K562 (cell line): ENCODE measurements around the gene PGM2. TPM values are rescaled to one million over a fixed set of nuclear protein-coding genes. Genes with fewer than 3 reads are reported as not detected.

Experiments used
- ATF7 ChIP-seq: fragments of 450-650 bp; IDR thresholded peaks from 2 replicates; pipeline ENCODE4 v1.7.1; 2014; ENCODE audit warnings: mild to moderate bottlenecking, moderate library complexity
- EWSR1 ChIP-seq: fragments of 450-650 bp; IDR thresholded peaks from 2 replicates; pipeline ENCODE4 v1.6.1; 2018; ENCODE audit warnings: borderline replicate concordance, mild to moderate bottlenecking, low read depth, moderate library complexity; ENCODE audit not compliant: partially characterized antibody
- FOXA3 ChIP-seq, 2 experiments: fragments of 450-650 bp in 1 of 2; sonication (generic) in 1 of 2; formaldehyde crosslinking; IDR thresholded peaks in 1 of 2; conservative IDR thresholded peaks in 1 of 2; 2 replicates each; pipeline versions ENCODE4 v1.4.0 to v1.8.0; 2020 to 2022; ENCODE audit warnings: mild to moderate bottlenecking in 2 of 2, missing genetic modification reagents in 1 of 2
- GABPA ChIP-seq: fragments of 200-800 bp; sonication (Bioruptor generic); conservative IDR thresholded peaks from 2 replicates; pipeline ENCODE4 v1.6.1; 2016; ENCODE audit warnings: low read depth, missing genetic modification characterization, missing compliant biosample characterization
- MCM2 ChIP-seq: fragments of 450-650 bp; IDR thresholded peaks from 2 replicates; pipeline ENCODE4 v1.6.1; 2017; ENCODE audit warnings: low read depth, mild to moderate bottlenecking
- NONO ChIP-seq, 2 experiments: fragments of 200-400 bp in 1 of 2; fragments of 450-650 bp in 1 of 2; formaldehyde crosslinking in 1 of 2; IDR thresholded peaks; 2 replicates each; pipeline ENCODE4 v1.6.1; 2017; ENCODE audit warnings: low read depth in 2 of 2, mild to moderate bottlenecking in 2 of 2, moderate library complexity in 2 of 2, low read length in 1 of 2
- POLR2G ChIP-seq: fragments of 200-400 bp; formaldehyde crosslinking; IDR thresholded peaks from 2 replicates; pipeline ENCODE4 v1.6.1; 2017; ENCODE audit warnings: low read depth, mild to moderate bottlenecking, antibody characterized with exemption, low read length, moderate library complexity
- POLR2H ChIP-seq: IDR thresholded peaks from 2 replicates; pipeline ENCODE4 v1.6.1; 2016; ENCODE audit warnings: missing genetic modification characterization, low read depth, mild to moderate bottlenecking, control low read depth, missing compliant biosample characterization, moderate library complexity
- RBM22 ChIP-seq: fragments of 200-400 bp; formaldehyde crosslinking; IDR thresholded peaks from 2 replicates; pipeline ENCODE4 v1.6.1; 2018; ENCODE audit warnings: low read length, low read depth; ENCODE audit not compliant: poor library complexity, severe bottlenecking
- RBM34 ChIP-seq: fragments of 200-400 bp; formaldehyde crosslinking; IDR thresholded peaks from 2 replicates; pipeline ENCODE4 v1.6.1; 2018; ENCODE audit warnings: low read length, borderline replicate concordance; ENCODE audit not compliant: insufficient read depth
- SMAD4 ChIP-seq: fragments of 250-450 bp; sonication (Bioruptor Pico); conservative IDR thresholded peaks from 2 replicates; pipeline ENCODE4 v1.8.0; 2021; ENCODE audit warnings: inconsistent platforms, mild to moderate bottlenecking, moderate library complexity
- SRSF3 ChIP-seq: fragments of 200-400 bp; formaldehyde crosslinking; IDR thresholded peaks from 2 replicates; pipeline ENCODE4 v1.6.1; 2016; ENCODE audit warnings: mild to moderate bottlenecking, low read length, moderate library complexity; ENCODE audit not compliant: insufficient read depth
- ZNF263 ChIP-seq: sonication (generic); formaldehyde crosslinking; IDR thresholded peaks from 2 replicates; pipeline ENCODE4 v1.8.0; 2022; ENCODE audit warnings: mild to moderate bottlenecking, missing genetic modification reagents, borderline replicate concordance
- polyA plus RNA-seq, 8 experiments: library from polyadenylated mRNA; depleted of rRNA in 4 of 8; stranded (reverse) in 5 of 8; unstranded in 3 of 8; fragments of >200 nt; fragmentation: Nextera tagmentation in 2 of 8; fragmentation: Illumina TruSeq in 1 of 8; extraction: Ambion mirVana in 2 of 8; extraction: Trizol in 1 of 8; gene quantifications; 2 replicates each; pipeline versions ENCODE4 v1.2.1 to v1.2.3, GENCODE V29; 2011 to 2014; ENCODE audit warnings: inconsistent platforms in 1 of 8, missing spikeins in 1 of 8
- total RNA-seq, 7 experiments: library from RNA; depleted of rRNA in 6 of 7; stranded (reverse); fragments of >200 nt in 6 of 7; fragmentation: Illumina TruSeq in 2 of 7; extraction: Trizol in 2 of 7; gene quantifications; 2 replicates each; pipeline versions ENCODE4 v1.2.1 to v1.2.3, GENCODE V29; 2011 to 2021; ENCODE audit warnings: low replicate concordance in 1 of 7
- TF ChIP-seq, protein P1 (sequence below): fragments of 450-650 bp; IDR thresholded peaks from 2 replicates; pipeline ENCODE4 v1.6.1; 2018; ENCODE audit not compliant: partially characterized antibody
- TF ChIP-seq, protein P2 (sequence below): sonication (generic); formaldehyde crosslinking; IDR thresholded peaks from 2 replicates; pipeline ENCODE4 v1.8.0; 2022; ENCODE audit warnings: missing genetic modification reagents, mild to moderate bottlenecking, moderate library complexity, borderline replicate concordance
- TF ChIP-seq, protein P3 (sequence below): sonication (generic); formaldehyde crosslinking; IDR thresholded peaks from 2 replicates; pipeline ENCODE4 v1.9.0; 2022; ENCODE audit warnings: mild to moderate bottlenecking, missing genetic modification reagents
- TF ChIP-seq, protein P4 (sequence below), 2 experiments: IDR thresholded peaks in 1 of 2; conservative IDR thresholded peaks in 1 of 2; 2 replicates each; pipeline ENCODE4 v1.6.1; 2016; ENCODE audit warnings: low read depth in 2 of 2, mild to moderate bottlenecking in 1 of 2, missing compliant biosample characterization in 1 of 2, missing genetic modification characterization in 1 of 2, moderate library complexity in 1 of 2

PGM2 gene
- total and polyA plus RNA-seq, 9 of the 15 experiments (the other 6 are each of a cell fraction or from before 2014, with no cell fraction given), result 15.2 to 77.3 (median 51.4) TPM

- TF ChIP-seq, protein P1, sequence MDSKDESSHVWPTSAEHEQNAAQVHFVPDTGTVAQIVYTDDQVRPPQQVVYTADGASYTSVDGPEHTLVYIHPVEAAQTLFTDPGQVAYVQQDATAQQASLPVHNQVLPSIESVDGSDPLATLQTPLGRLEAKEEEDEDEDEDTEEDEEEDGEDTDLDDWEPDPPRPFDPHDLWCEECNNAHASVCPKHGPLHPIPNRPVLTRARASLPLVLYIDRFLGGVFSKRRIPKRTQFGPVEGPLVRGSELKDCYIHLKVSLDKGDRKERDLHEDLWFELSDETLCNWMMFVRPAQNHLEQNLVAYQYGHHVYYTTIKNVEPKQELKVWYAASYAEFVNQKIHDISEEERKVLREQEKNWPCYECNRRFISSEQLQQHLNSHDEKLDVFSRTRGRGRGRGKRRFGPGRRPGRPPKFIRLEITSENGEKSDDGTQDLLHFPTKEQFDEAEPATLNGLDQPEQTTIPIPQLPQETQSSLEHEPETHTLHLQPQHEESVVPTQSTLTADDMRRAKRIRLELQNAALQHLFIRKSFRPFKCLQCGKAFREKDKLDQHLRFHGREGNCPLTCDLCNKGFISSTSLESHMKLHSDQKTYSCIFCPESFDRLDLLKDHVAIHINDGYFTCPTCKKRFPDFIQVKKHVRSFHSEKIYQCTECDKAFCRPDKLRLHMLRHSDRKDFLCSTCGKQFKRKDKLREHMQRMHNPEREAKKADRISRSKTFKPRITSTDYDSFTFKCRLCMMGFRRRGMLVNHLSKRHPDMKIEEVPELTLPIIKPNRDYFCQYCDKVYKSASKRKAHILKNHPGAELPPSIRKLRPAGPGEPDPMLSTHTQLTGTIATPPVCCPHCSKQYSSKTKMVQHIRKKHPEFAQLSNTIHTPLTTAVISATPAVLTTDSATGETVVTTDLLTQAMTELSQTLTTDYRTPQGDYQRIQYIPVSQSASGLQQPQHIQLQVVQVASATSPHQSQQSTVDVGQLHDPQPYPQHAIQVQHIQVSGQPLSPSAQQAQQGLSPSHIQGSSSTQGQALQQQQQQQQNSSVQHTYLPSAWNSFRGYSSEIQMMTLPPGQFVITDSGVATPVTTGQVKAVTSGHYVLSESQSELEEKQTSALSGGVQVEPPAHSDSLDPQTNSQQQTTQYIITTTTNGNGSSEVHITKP, result peak; percentile 36
- TF ChIP-seq, protein P2, sequence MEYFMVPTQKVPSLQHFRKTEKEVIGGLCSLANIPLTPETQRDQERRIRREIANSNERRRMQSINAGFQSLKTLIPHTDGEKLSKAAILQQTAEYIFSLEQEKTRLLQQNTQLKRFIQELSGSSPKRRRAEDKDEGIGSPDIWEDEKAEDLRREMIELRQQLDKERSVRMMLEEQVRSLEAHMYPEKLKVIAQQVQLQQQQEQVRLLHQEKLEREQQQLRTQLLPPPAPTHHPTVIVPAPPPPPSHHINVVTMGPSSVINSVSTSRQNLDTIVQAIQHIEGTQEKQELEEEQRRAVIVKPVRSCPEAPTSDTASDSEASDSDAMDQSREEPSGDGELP (CRISPR knock-in tag), result peak; percentile 59; the same call in 1 of the 2 replicates
- TF ChIP-seq MCM2 (no peak), ZNF263 (CRISPR knock-in tag) (peak; percentile 17; the same call in 1 of the 2 replicates), POLR2H (peak; percentile 58), RBM34 (no peak), NONO (IDR thresholded peaks at IDR 0.05; ENCODE audit: low read depth in 2 of 2, low read length in 1 of 2) (peak; percentile 13 to 77; a peak in 3 of 4 replicates), FOXA3 (CRISPR knock-in tag; conservative IDR thresholded peaks at IDR 0.05 in 1 of 2, IDR thresholded peaks at IDR 0.05 in 1 of 2) (no peak), GABPA (tag) (peak; percentile 73), SRSF3 (no peak), EWSR1 (no peak), SMAD4 (CRISPR knock-in tag) (peak; percentile 63; the same call in 1 of the 2 replicates), ATF7 (peak; percentile 70), POLR2G (peak; percentile 99), RBM22 (no peak)
- TF ChIP-seq, protein P3, sequence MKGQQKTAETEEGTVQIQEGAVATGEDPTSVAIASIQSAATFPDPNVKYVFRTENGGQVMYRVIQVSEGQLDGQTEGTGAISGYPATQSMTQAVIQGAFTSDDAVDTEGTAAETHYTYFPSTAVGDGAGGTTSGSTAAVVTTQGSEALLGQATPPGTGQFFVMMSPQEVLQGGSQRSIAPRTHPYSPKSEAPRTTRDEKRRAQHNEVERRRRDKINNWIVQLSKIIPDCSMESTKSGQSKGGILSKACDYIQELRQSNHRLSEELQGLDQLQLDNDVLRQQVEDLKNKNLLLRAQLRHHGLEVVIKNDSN (CRISPR knock-in tag), result 0 out of 2 replicates have a peak, but pooled peaks have one; percentile 31
- TF ChIP-seq, protein P4, sequence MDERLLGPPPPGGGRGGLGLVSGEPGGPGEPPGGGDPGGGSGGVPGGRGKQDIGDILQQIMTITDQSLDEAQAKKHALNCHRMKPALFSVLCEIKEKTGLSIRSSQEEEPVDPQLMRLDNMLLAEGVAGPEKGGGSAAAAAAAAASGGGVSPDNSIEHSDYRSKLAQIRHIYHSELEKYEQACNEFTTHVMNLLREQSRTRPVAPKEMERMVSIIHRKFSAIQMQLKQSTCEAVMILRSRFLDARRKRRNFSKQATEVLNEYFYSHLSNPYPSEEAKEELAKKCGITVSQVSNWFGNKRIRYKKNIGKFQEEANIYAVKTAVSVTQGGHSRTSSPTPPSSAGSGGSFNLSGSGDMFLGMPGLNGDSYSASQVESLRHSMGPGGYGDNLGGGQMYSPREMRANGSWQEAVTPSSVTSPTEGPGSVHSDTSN (CRISPR knock-in tag; IDR thresholded peaks at IDR 0.05; ENCODE audit: low read depth), result no peak
- TF ChIP-seq, protein P4 (tag; conservative IDR thresholded peaks at IDR 0.05; ENCODE audit: low read depth), result no peak
Measured at GRCh38 chr4:37826295-37827029, at the start of gene PGM2 (continued).
